HEK293 (cell line): Measurements from ENCODE around the gene PDE1C.

Source experiments
- CTCF ChIA-PET: fragments of 350-600 bp; formaldehyde crosslinking; extraction: SDS; loops from one replicate; lab custom pipeline; 2021; ENCODE audit warnings: antibody characterized with exemption; lab: Yijun Ruan, JAX
- POLR2A ChIA-PET: fragments of 300-600 bp; formaldehyde crosslinking; extraction: SDS; loops from one replicate; lab custom pipeline; 2020; ENCODE audit warnings: antibody characterized with exemption, inconsistent platforms; lab: Yijun Ruan, JAX
- H3K27ac ChIP-seq: fragments of 200-500 bp; sonication (Bioruptor generic); 2 replicates; pipeline ENCODE4 v1.5.1; 2014; ENCODE audit warnings: low read depth, low read length, control low read depth, inconsistent platforms; ENCODE audit errors: extremely low read depth
- H3K36me3 ChIP-seq, 2 experiments: fragments of 200-500 bp in 1 of 2; sonication (Bioruptor generic) in 1 of 2; 1 replicate in 1 of 2; 2 replicates in 1 of 2; pipeline ENCODE4 v1.5.1; 2014 to 2017; ENCODE audit warnings: inconsistent platforms in 2 of 2, low read length in 2 of 2; ENCODE audit not compliant: control insufficient read depth in 2 of 2, insufficient read depth in 1 of 2
- H3K4me1 ChIP-seq: fragments of 200-500 bp; sonication (Bioruptor generic); 2 replicates; pipeline ENCODE4 v1.5.1; 2014; ENCODE audit warnings: mild to moderate bottlenecking, low read length, inconsistent platforms; ENCODE audit not compliant: control insufficient read depth, insufficient read depth
- H3K4me3 ChIP-seq: 2 replicates; pipeline ENCODE4 v1.5.1; 2011; ENCODE audit warnings: low read depth, mild to moderate bottlenecking, control low read depth, low read length, moderate library complexity
- H3K9me3 ChIP-seq: fragments of 200-500 bp; sonication (Bioruptor generic); 2 replicates; pipeline ENCODE4 v1.5.1; 2014; ENCODE audit warnings: low read depth, low read length, inconsistent platforms; ENCODE audit not compliant: control insufficient read depth, insufficient read depth
- BCL11B ChIP-seq: fragments of 450-650 bp; formaldehyde crosslinking; IDR thresholded peaks from 2 replicates; pipeline ENCODE4 v1.5.1; 2016; ENCODE audit warnings: low read depth, missing biosample characterization, missing genetic modification characterization
- EGR2 ChIP-seq: fragments of 450-650 bp; formaldehyde crosslinking; IDR thresholded peaks from 2 replicates; pipeline ENCODE4 v1.5.1; 2016; ENCODE audit warnings: low read depth, missing biosample characterization, missing genetic modification characterization
- GFI1B ChIP-seq: fragments of 450-650 bp; formaldehyde crosslinking; IDR thresholded peaks from 2 replicates; pipeline ENCODE4 v1.5.1; 2016; ENCODE audit warnings: missing biosample characterization, missing genetic modification characterization
- HOXA7 ChIP-seq: sonication (generic); formaldehyde crosslinking; IDR thresholded peaks from 2 replicates; pipeline ENCODE4 v1.8.1; 2022; ENCODE audit warnings: missing genetic modification reagents, borderline replicate concordance
- KLF16 ChIP-seq: fragments of 450-650 bp; formaldehyde crosslinking; IDR thresholded peaks from 2 replicates; pipeline ENCODE4 v1.5.1; 2017; ENCODE audit warnings: missing biosample characterization, missing genetic modification characterization
- KLF7 ChIP-seq: fragments of 450-650 bp; formaldehyde crosslinking; IDR thresholded peaks from 2 replicates; pipeline ENCODE4 v1.5.1; 2016; ENCODE audit warnings: missing biosample characterization, missing genetic modification characterization, borderline replicate concordance
- KLF8 ChIP-seq: fragments of 450-650 bp; formaldehyde crosslinking; IDR thresholded peaks from 2 replicates; pipeline ENCODE4 v1.5.1; 2016; ENCODE audit warnings: missing biosample characterization, missing genetic modification characterization
- KLF9 ChIP-seq: fragments of 450-650 bp; formaldehyde crosslinking; IDR thresholded peaks from 2 replicates; pipeline ENCODE4 v1.5.1; 2016; ENCODE audit warnings: missing biosample characterization, missing genetic modification characterization, low read depth
- MZF1 ChIP-seq: fragments of 450-650 bp; formaldehyde crosslinking; IDR thresholded peaks from 2 replicates; pipeline ENCODE4 v1.5.1; 2017; ENCODE audit warnings: missing biosample characterization, missing genetic modification characterization, borderline replicate concordance
- OSR2 ChIP-seq: fragments of 450-650 bp; formaldehyde crosslinking; IDR thresholded peaks from 2 replicates; pipeline ENCODE4 v1.5.1; 2016; ENCODE audit warnings: missing biosample characterization, missing genetic modification characterization
- PRDM1 ChIP-seq: fragments of 450-650 bp; formaldehyde crosslinking; IDR thresholded peaks from 2 replicates; pipeline ENCODE4; 2016; ENCODE audit warnings: missing biosample characterization, missing genetic modification characterization
- SCRT1 ChIP-seq: fragments of 450-650 bp; formaldehyde crosslinking; IDR thresholded peaks from 2 replicates; pipeline ENCODE4 v1.5.1; 2016; ENCODE audit warnings: missing biosample characterization, missing genetic modification characterization, borderline replicate concordance
- TRIM28 ChIP-seq: IDR thresholded peaks from 2 replicates; pipeline ENCODE4 v1.6.1; 2011; ENCODE audit warnings: low read length, control low read depth, borderline replicate concordance
- WT1 ChIP-seq: fragments of 450-650 bp; formaldehyde crosslinking; IDR thresholded peaks from 2 replicates; pipeline ENCODE4 v1.5.1; 2016; ENCODE audit warnings: missing biosample characterization, missing genetic modification characterization
- ZBTB8A ChIP-seq: fragments of 450-650 bp; formaldehyde crosslinking; IDR thresholded peaks from 2 replicates; pipeline ENCODE4 v1.5.1; 2016; ENCODE audit warnings: missing biosample characterization, missing genetic modification characterization
- ZEB2 ChIP-seq: fragments of 450-650 bp; formaldehyde crosslinking; IDR thresholded peaks from 2 replicates; pipeline ENCODE4 v1.5.1; 2016; ENCODE audit warnings: missing biosample characterization, missing genetic modification characterization
- ZNF16 ChIP-seq: fragments of 450-650 bp; formaldehyde crosslinking; IDR thresholded peaks from 2 replicates; pipeline ENCODE4 v1.5.1; 2016; ENCODE audit warnings: low read depth, missing biosample characterization, missing genetic modification characterization
- ZNF19 ChIP-seq: fragments of 450-650 bp; formaldehyde crosslinking; IDR thresholded peaks from 2 replicates; pipeline ENCODE4; 2016; ENCODE audit warnings: missing biosample characterization, missing genetic modification characterization, low read depth
- ZNF324 ChIP-seq: fragments of 450-650 bp; formaldehyde crosslinking; IDR thresholded peaks from 2 replicates; pipeline ENCODE4 v1.5.1; 2016; ENCODE audit warnings: missing biosample characterization, missing genetic modification characterization
- ZNF391 ChIP-seq: fragments of 450-650 bp; formaldehyde crosslinking; IDR thresholded peaks from 2 replicates; pipeline ENCODE4 v1.5.1; 2016; ENCODE audit warnings: low read depth, missing biosample characterization, missing genetic modification characterization, borderline replicate concordance
- ZNF404 ChIP-seq: fragments of 450-650 bp; formaldehyde crosslinking; IDR thresholded peaks from 2 replicates; pipeline ENCODE4 v1.5.1; 2017; ENCODE audit warnings: missing biosample characterization, missing genetic modification characterization
- ZNF416 ChIP-seq: fragments of 450-650 bp; formaldehyde crosslinking; IDR thresholded peaks from 2 replicates; pipeline ENCODE4 v1.5.1; 2016; ENCODE audit warnings: missing biosample characterization, missing genetic modification characterization
- ZNF423 ChIP-seq: fragments of 450-650 bp; formaldehyde crosslinking; IDR thresholded peaks from 2 replicates; pipeline ENCODE4 v1.5.1; 2016; ENCODE audit warnings: missing biosample characterization, missing genetic modification characterization
- ZNF501 ChIP-seq: fragments of 450-650 bp; formaldehyde crosslinking; IDR thresholded peaks from 2 replicates; pipeline ENCODE4 v1.5.1; 2016; ENCODE audit warnings: missing biosample characterization, missing genetic modification characterization
- ZNF514 ChIP-seq: fragments of 450-650 bp; formaldehyde crosslinking; IDR thresholded peaks from 2 replicates; pipeline ENCODE4 v1.5.1; 2016; ENCODE audit warnings: missing biosample characterization, missing genetic modification characterization
- ZNF521 ChIP-seq: fragments of 450-650 bp; formaldehyde crosslinking; IDR thresholded peaks from 2 replicates; pipeline ENCODE4 v1.5.1; 2017; ENCODE audit warnings: missing biosample characterization, mild to moderate bottlenecking, missing genetic modification characterization
- ZNF529 ChIP-seq: fragments of 450-650 bp; formaldehyde crosslinking; IDR thresholded peaks from 2 replicates; pipeline ENCODE4 v1.5.1; 2017; ENCODE audit warnings: missing genetic modification characterization, missing biosample characterization; ENCODE audit not compliant: insufficient replicate concordance
- ZNF544 ChIP-seq: fragments of 450-650 bp; formaldehyde crosslinking; IDR thresholded peaks from 2 replicates; pipeline ENCODE4 v1.5.0; 2017; ENCODE audit warnings: missing biosample characterization, missing genetic modification characterization
- ZNF561 ChIP-seq: fragments of 450-650 bp; IDR thresholded peaks from 2 replicates; pipeline ENCODE4 v1.5.1; 2018; ENCODE audit warnings: missing biosample characterization, missing genetic modification characterization, borderline replicate concordance
- ZNF571 ChIP-seq: fragments of 450-650 bp; formaldehyde crosslinking; IDR thresholded peaks from 2 replicates; pipeline ENCODE4 v1.5.0; 2017; ENCODE audit warnings: missing biosample characterization, missing genetic modification characterization
- ZNF654 ChIP-seq: fragments of 450-650 bp; formaldehyde crosslinking; IDR thresholded peaks from 2 replicates; pipeline ENCODE4 v1.5.1; 2016; ENCODE audit warnings: low read depth, missing biosample characterization, missing genetic modification characterization
- ZNF664 ChIP-seq: fragments of 450-650 bp; formaldehyde crosslinking; IDR thresholded peaks from 2 replicates; pipeline ENCODE4 v1.5.1; 2016; ENCODE audit warnings: missing biosample characterization, missing genetic modification characterization
- ZSCAN30 ChIP-seq: fragments of 450-650 bp; IDR thresholded peaks from 2 replicates; pipeline ENCODE4 v1.5.1; 2018; ENCODE audit warnings: missing biosample characterization, mild to moderate bottlenecking, missing genetic modification characterization, moderate library complexity
- TF ChIP-seq, protein P1 (sequence below): fragments of 450-650 bp; formaldehyde crosslinking; IDR thresholded peaks from 2 replicates; pipeline ENCODE4 v1.5.1; 2016; ENCODE audit warnings: missing biosample characterization, missing genetic modification characterization
- TF ChIP-seq, protein P2 (sequence below): fragments of 450-650 bp; formaldehyde crosslinking; IDR thresholded peaks from 2 replicates; pipeline ENCODE4 v1.5.1; 2016; ENCODE audit warnings: missing biosample characterization, missing genetic modification characterization
- TF ChIP-seq, protein P3 (sequence below): fragments of 450-650 bp; formaldehyde crosslinking; IDR thresholded peaks from 2 replicates; pipeline ENCODE4 v1.5.1; 2016; ENCODE audit warnings: missing biosample characterization, missing genetic modification characterization

The PDE1C gene

DNA sequence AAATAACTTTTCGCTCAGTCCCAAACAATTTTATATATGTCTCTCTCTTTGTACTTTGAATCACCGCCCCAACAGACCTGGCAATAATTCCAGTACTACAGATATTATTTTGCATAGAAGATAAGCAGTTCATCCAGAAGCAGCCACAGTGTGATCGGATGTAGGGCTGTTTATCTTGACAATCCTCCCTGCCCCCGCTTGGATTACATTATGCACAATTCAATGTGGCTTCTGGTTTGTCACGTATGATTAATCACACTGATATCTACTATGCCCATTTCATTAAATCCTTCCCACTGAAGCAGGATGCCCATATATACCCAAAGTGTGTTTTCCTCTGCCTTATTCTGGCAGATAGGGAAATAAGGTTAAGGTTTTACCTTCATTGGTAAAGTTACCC, 115.2 kb downstream of the PDE1C start:
- Histone ChIP-seq H3K36me3 (no peaks in the 10 kb centered on the region), H3K27ac (no peak overlapping the region), H3K4me3 (no peak overlapping the region), H3K9me3 (no peaks in the 10 kb centered on the region), H3K4me1 (no peaks in the 10 kb centered on the region)
- ChIA-PET CTCF (no interaction called here), POLR2A (no interaction called here)
- TF ChIP-seq GFI1B (no peak), ZSCAN30 (tag by site-specific recombination) (no peak), ZNF529 (tag by site-specific recombination) (no peak), ZEB2 (no peak), ZNF544 (tag by site-specific recombination) (no peak), KLF16 (tag by site-specific recombination) (no peak), KLF7 (tag by site-specific recombination) (no peak), ZNF521 (tag by site-specific recombination) (no peak), ZNF423 (no peak), WT1 (no peak), OSR2 (no peak), PRDM1 (tag by site-specific recombination) (no peak), TRIM28 (no peak), ZNF16 (tag by site-specific recombination) (no peak)
- TF ChIP-seq, protein P1, sequence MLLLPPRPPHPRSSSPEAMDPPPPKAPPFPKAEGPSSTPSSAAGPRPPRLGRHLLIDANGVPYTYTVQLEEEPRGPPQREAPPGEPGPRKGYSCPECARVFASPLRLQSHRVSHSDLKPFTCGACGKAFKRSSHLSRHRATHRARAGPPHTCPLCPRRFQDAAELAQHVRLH (tag by site-specific recombination): no peak

DNA sequence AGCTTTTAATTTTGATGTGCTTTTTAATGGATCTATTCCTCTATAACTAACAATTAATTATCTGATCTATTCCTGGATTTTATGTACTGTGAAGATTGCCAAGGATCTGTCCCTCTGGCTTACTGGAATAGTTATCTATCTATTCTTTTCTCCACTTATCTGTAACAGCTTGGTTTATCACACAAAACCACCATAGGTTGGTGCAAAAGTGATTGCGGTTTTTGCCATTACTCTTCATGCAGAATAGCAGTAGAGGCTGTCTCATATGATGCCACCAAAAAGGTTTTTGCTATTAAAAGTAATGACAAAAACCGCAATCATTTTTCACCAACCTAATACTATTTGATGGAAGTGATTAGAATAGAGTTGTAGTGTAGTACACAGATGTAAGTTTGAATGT, 115.7 kb downstream of the PDE1C start:
- no peaks in the 10 kb centered on the region for H3K36me3 ChIP-seq
- ChIA-PET CTCF (no interaction called here), POLR2A (no interaction called here)
- no peak for TF ChIP-seq ZNF501 (tag by site-specific recombination)
- no peak for TF ChIP-seq BCL11B (tag by site-specific recombination)
- no peak for TF ChIP-seq ZNF391 (tag by site-specific recombination)
- TF ChIP-seq EGR2 (tag by site-specific recombination): no peak
- TF ChIP-seq ZNF324 (tag by site-specific recombination): no peak
- no peak overlapping the region for H3K27ac ChIP-seq
- no peaks in the 10 kb centered on the region for H3K9me3 ChIP-seq
- H3K4me3 ChIP-seq: no peak overlapping the region
- no peaks in the 10 kb centered on the region for H3K4me1 ChIP-seq

DNA sequence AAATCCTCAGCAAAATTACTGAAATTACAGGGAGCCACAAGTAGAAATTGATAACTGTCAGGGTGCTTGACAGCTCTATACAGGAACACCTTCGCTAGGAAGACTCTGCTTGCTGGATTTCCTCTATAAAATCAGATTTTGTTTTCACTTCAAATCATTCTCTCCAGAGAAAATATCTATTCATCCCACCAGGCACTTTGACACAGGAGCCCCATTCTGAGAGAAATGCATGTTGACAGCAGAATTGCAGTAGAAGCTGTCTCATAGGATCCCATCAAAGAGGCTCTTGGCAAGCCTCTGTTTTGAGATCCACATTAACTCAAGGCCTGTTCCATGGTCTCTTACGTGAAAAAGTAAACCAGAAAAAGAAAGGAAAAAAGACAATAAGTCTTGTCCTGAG, 116.8 kb downstream of the PDE1C start:
- Histone ChIP-seq H3K36me3 (no peaks in the 10 kb centered on the region), H3K4me3 (no peak overlapping the region), H3K9me3 (no peaks in the 10 kb centered on the region), H3K27ac (no peak overlapping the region), H3K4me1 (no peaks in the 10 kb centered on the region)
- TF ChIP-seq ZNF654 (tag by site-specific recombination) (no peak), ZNF416 (no peak), ZNF19 (tag by site-specific recombination) (no peak), KLF8 (no peak), ZNF514 (tag by site-specific recombination) (no peak), ZBTB8A (tag by site-specific recombination) (no peak), ZNF571 (tag by site-specific recombination) (no peak), SCRT1 (tag by site-specific recombination) (no peak), ZNF544 (tag by site-specific recombination) (no peak), HOXA7 (CRISPR knock-in tag) (no peak), MZF1 (tag by site-specific recombination) (no peak), ZNF404 (tag by site-specific recombination) (no peak), KLF9 (tag by site-specific recombination) (no peak), ZNF664 (no peak), ZNF561 (no peak)
- TF ChIP-seq, protein P2, sequence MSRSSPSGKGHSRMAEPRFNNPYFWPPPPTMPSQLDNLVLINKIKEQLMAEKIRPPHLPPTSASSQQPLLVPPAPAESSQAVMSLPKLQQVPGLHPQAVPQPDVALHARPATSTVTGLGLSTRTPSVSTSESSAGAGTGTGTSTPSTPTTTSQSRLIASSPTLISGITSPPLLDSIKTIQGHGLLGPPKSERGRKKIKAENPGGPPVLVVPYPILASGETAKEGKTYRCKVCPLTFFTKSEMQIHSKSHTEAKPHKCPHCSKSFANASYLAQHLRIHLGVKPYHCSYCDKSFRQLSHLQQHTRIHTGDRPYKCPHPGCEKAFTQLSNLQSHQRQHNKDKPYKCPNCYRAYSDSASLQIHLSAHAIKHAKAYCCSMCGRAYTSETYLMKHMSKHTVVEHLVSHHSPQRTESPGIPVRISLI (tag by site-specific recombination): no peak
- TF ChIP-seq, protein P3, sequence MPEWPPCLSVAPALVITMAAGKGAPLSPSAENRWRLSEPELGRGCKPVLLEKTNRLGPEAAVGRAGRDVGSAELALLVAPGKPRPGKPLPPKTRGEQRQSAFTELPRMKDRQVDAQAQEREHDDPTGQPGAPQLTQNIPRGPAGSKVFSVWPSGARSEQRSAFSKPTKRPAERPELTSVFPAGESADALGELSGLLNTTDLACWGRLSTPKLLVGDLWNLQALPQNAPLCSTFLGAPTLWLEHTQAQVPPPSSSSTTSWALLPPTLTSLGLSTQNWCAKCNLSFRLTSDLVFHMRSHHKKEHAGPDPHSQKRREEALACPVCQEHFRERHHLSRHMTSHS: no peak
- ChIA-PET POLR2A (no interaction called here), CTCF (interaction anchor here (0.7 kb wide), 1 partner anchor 208 kb away, joined by 3 read pairs; no protein-coding TSS in a partner anchor)
